Left ventricle myocardium superior (tissue), 1 donor: ENCODE results near the gene MRPS25. TPM values are rescaled to one million over a fixed set of nuclear protein-coding genes. Genes with fewer than 3 reads are reported as not detected.
A peak's percentile ranks its signal among the peaks of the same experiment; 100 is the strongest.

Experiments
- ATAC-seq: fragments of 200-7000 bp; cut with Tn5 transposase; one replicate; pipeline ENCODE4 v1.9.1; 2020; ENCODE audit warnings: mild to moderate bottlenecking, moderate library complexity
- DNase-seq: peaks from one replicate; pipeline ENCODE4 v3.0.0-alpha.2; 2020
- intact Hi-C: fragments of 100-400 bp; cut with micrococcal nuclease; formaldehyde crosslinking; loops from one replicate; pipeline ENCODE4 v1.11.0; 2022
- long read RNA-seq: library from polyadenylated mRNA; unstranded; transcript quantifications from one replicate; pipeline ENCODE4 v2.0.0, GENCODE V29; 2021
- total RNA-seq: library from RNA; stranded (reverse); fragmentation: NEBNext Ultra II Directional; extraction: Animal tissue kit (Norgen Biotek cat#: 25700); gene quantifications from one replicate; pipeline ENCODE4 v1.2.1, GENCODE V29; 2021
- donor health status: DM: no; HTN: yes; CAD: no; lungs with severe emphysema.

Gene MRPS25
- total RNA-seq, result 153 TPM
- long read RNA-seq, full-length matches to known transcripts, result 256 of 287 reads
- long read RNA-seq, partial matches to known transcripts, result 8 of 287 reads
- long read RNA-seq, other reads (novel, unspliced or antisense), result 23 of 287 reads

- peak; percentile 95 for DNase-seq
- ATAC-seq, result peak; percentile 97
- intact Hi-C loops, result no loop called here
Observed at GRCh38 chr3:15064835-15065549, at the start of gene MRPS25. MRPS25 (minus strand) TSS chr3:15065315; CDS start chr3:15065194, 121 bp downstream.

- intact Hi-C loops, result no loop called here
- no peak for ATAC-seq
- no peak for DNase-seq
Observed at GRCh38 chr3:15113884-15114283, 48.8 kb upstream of the MRPS25 start.

GRCh38 chr3:15113471-15113870, 48.4 kb upstream of the MRPS25 start:
- DNase-seq, result no peak
- ATAC-seq, result no peak
- intact Hi-C loops, result no loop called here

GRCh38 chr3:15112011-15112410, 46.9 kb upstream of the MRPS25 start:
- intact Hi-C loops, result no loop called here
- no peak for DNase-seq
- no peak for ATAC-seq

GRCh38 chr3:15110206-15110605, 45.1 kb upstream of the MRPS25 start:
- DNase-seq (no peak), ATAC-seq (no peak)
- intact Hi-C loops, result no loop called here

- intact Hi-C loops, result no loop called here
- DNase-seq, result no peak
- no peak for ATAC-seq
Observed at GRCh38 chr3:15108869-15109268, 43.8 kb upstream of the MRPS25 start.

- peak; percentile 72 for DNase-seq
- peak; percentile 73 for ATAC-seq
- intact Hi-C loops, result no loop called here
Observed at GRCh38 chr3:15108082-15108545, 43.0 kb upstream of the MRPS25 start.

GRCh38 chr3:15107075-15107947, 42.2 kb upstream of the MRPS25 start:
- DNase-seq (no peak), ATAC-seq (no peak)
- intact Hi-C loops, result no loop called here

- DNase-seq (no peak), ATAC-seq (peak; percentile 65)
- intact Hi-C loops, result no loop called here
Observed at GRCh38 chr3:15102836-15103235, 37.7 kb upstream of the MRPS25 start.

- intact Hi-C loops, result no loop called here
- peak; percentile 86 for ATAC-seq
- peak; percentile 91 for DNase-seq
Observed at GRCh38 chr3:15102256-15102655, 37.1 kb upstream of the MRPS25 start.

- intact Hi-C loops, result no loop called here
- ATAC-seq (peak; percentile 4), DNase-seq (peak; percentile 34)
Observed at GRCh38 chr3:15099364-15100098, 34.4 kb upstream of the MRPS25 start.

GRCh38 chr3:15098503-15099363, 33.6 kb upstream of the MRPS25 start, which contains the start of gene RBSN:
RBSN (minus strand) TSS chr3:15099148; CDS start chr3:15096120, 3,028 bp downstream.
- intact Hi-C loops, result no loop called here
- DNase-seq (peak; percentile 98), ATAC-seq (peak; percentile 72)

- no peak for ATAC-seq
- no peak for DNase-seq
- intact Hi-C loops, result no loop called here
Observed at GRCh38 chr3:15097891-15098290, 32.8 kb upstream of the MRPS25 start.

- ATAC-seq, result no peak
- no peak for DNase-seq
- intact Hi-C loops, result no loop called here
Observed at GRCh38 chr3:15096046-15096445, 30.9 kb upstream of the MRPS25 start.

GRCh38 chr3:15094187-15094875, 29.2 kb upstream of the MRPS25 start:
- intact Hi-C loops, result no loop called here
- no peak for ATAC-seq
- no peak for DNase-seq

GRCh38 chr3:15092686-15093085, 27.6 kb upstream of the MRPS25 start:
- intact Hi-C loops, result no loop called here
- DNase-seq, result no peak

GRCh38 chr3:15091575-15091974, 26.5 kb upstream of the MRPS25 start:
- DNase-seq (no peak), ATAC-seq (no peak)
- intact Hi-C loops, result no loop called here

More at GRCh38 chr3:15092686-15093085, 27.6 kb upstream of the MRPS25 start:
- no peak for ATAC-seq

GRCh38 chr3:15089201-15089600, 24.1 kb upstream of the MRPS25 start:
- ATAC-seq (no peak), DNase-seq (no peak)
- intact Hi-C loops, result no loop called here
